Spleen (tissue), 11 donors: ENCODE measurements around the gene CDX1. TPM values are rescaled to one million over a fixed set of nuclear protein-coding genes. Genes with fewer than 3 reads are reported as not detected.

ENCODE experiments used
- DNase-seq: peaks from one replicate; pipeline ENCODE4 v3.0.0-alpha.2; 2020
- H3K27ac ChIP-seq, 8 donors: fragments of 200-600 bp; sonication (generic) in 7 of 8; 1 replicate in 4 of 8; 2 replicates in 4 of 8; pipeline versions ENCODE4 v1.5.0 to v1.8.0; 2016 to 2021; ENCODE audit warnings: inconsistent platforms in 4 of 8, mild to moderate bottlenecking in 4 of 8, moderate library complexity in 1 of 8
- H3K27me3 ChIP-seq, 7 donors: fragments of 200-600 bp; sonication (generic) in 6 of 7; replicated peaks in 1 of 7; 1 replicate in 4 of 7; 2 replicates in 3 of 7; pipeline versions ENCODE4 v1.5.0 to v1.8.0; 2016 to 2021; ENCODE audit warnings: inconsistent platforms in 3 of 7, mild to moderate bottlenecking in 1 of 7
- H3K36me3 ChIP-seq, 6 donors: fragments of 200-600 bp; sonication (generic) in 5 of 6; 1 replicate in 4 of 6; 2 replicates in 2 of 6; pipeline versions ENCODE4 v1.5.0 to v1.8.0; 2016 to 2021; ENCODE audit warnings: inconsistent platforms in 2 of 6
- H3K4me1 ChIP-seq, 6 donors: fragments of 200-600 bp; sonication (generic) in 5 of 6; 1 replicate in 3 of 6; 2 replicates in 3 of 6; pipeline versions ENCODE4 v1.5.0 to v1.8.0; 2016 to 2021; ENCODE audit warnings: inconsistent platforms in 3 of 6
- H3K4me3 ChIP-seq, 8 donors: fragments of 200-600 bp; sonication (generic) in 7 of 8; 1 replicate in 4 of 8; 2 replicates in 4 of 8; pipeline versions ENCODE4 v1.5.0 to v1.8.0; 2016 to 2021; ENCODE audit warnings: inconsistent platforms in 4 of 8, mild to moderate bottlenecking in 4 of 8, moderate library complexity in 2 of 8
- H3K9me3 ChIP-seq, 8 donors: fragments of 200-600 bp; sonication (generic) in 7 of 8; 1 replicate in 4 of 8; 2 replicates in 4 of 8; pipeline versions ENCODE4 v1.5.0 to v1.8.0; 2016 to 2021; ENCODE audit warnings: inconsistent platforms in 4 of 8
- POLR2A ChIP-seq, 3 donors: fragments of 450-650 bp; IDR thresholded peaks; one replicate each; pipeline ENCODE4 v1.5.1; 2017; ENCODE audit warnings: antibody characterized with exemption in 3 of 3, mild to moderate bottlenecking in 1 of 3
- POLR2AphosphoS5 ChIP-seq, 3 donors: sonication (generic); formaldehyde crosslinking; IDR thresholded peaks; one replicate each; pipeline ENCODE4 v1.5.1; 2017; ENCODE audit warnings: antibody characterized with exemption in 3 of 3
- WGBS, 5 donors: extraction: QIAGEN DNeasy Blood & Tissue Kit in 3 of 5; methylation state at CpG; one replicate each; pipeline versions ENCODE4 v1.1.5 to v1.1.7; 2013 to 2018; 5-methylcytosine and 5-hydroxymethylcytosine counted together
- intact Hi-C: fragments of 100-400 bp; cut with DNase I; formaldehyde crosslinking; loops from one replicate; pipeline ENCODE4 v1.15.0; 2023; ENCODE audit warnings: low total_unique reads
- polyA plus RNA-seq, 3 donors: library from polyadenylated mRNA; stranded (reverse); fragments of 200-250 nt; gene quantifications; one replicate each; pipeline ENCODE4 v1.2.1, GENCODE V29; 2013
- total RNA-seq, 7 donors: library from RNA; depleted of rRNA in 3 of 7; stranded (reverse); fragments of >200 nt in 3 of 7; fragmentation: NEBNext Ultra II Directional in 4 of 7; extraction: Animal tissue kit (Norgen Biotek cat#: 25700) in 4 of 7; gene quantifications; one replicate each; pipeline versions ENCODE4 v1.1.0 to v1.2.1, GENCODE V29; 2016 to 2021
- TF ChIP-seq, protein P1 (sequence below), 11 experiments: fragments of 200-600 bp in 7 of 11; fragments of 450-650 bp in 4 of 11; sonication (generic) in 4 of 11; IDR thresholded peaks in 8 of 11; conservative IDR thresholded peaks in 3 of 11; 1 replicate in 7 of 11; 2 replicates in 4 of 11; pipeline versions ENCODE4 v1.4.0 to v1.8.0; 2016 to 2021; ENCODE audit warnings: antibody characterized with exemption in 11 of 11, inconsistent platforms in 4 of 11, mild to moderate bottlenecking in 1 of 11
- donor health status: healthy with polysubstance abuse.
- donor health status: DM: no; HTN: no; CAD: no; lungs with moderate emphysema.
- donor health status: DM: no; HTN: no; CAD: no.
- donor health status: Bipolar disorder and iron deficiency.
- donor health status: healthy.
- donor health status: DM: no; HTN: no; CAD: no.
- donor health status: DM: yes; HTN: yes; CAD: no.

The CDX1 gene
- total and polyA plus RNA-seq, 10 donors = 0.25 to 1.3 (median 0.41) TPM; not detected in 5

DNA sequence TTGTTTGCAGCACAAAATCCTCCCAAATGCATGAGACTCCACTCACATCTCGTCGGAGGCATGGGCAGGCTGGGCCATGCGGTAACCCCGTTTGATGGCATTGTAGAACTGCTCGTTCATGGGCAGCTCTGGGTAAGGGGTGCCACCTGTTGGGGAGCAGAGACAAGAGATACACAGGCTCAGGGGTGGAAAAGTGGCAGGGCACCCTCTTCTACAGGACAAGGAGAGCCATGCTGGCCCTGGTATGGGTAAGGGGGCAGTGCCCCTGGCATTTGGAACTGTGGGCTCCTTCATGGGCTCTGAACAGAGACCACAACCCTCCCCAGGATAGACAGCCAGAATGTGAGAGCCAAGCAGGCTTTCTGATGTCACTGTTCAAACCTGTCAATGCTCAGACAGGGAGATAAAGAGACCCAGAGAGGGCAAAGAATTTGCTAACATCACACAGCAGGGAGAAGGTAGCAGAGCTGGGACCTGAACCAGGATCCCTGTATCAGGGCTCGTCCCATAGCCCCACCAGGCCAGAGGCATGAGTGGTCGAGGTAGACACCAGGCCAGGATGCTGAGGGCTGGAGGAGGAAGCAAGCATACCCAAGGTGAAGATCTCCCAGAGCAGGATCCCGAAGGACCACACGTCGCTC, 47.0 kb upstream of the CDX1 start:
- intact Hi-C loops = no loop called here
- Histone ChIP-seq H3K4me1 (peaks cover 0 to 25% (median 6%) of the 10 kb centered on the region in 6 donors), H3K9me3 (no peaks in the 10 kb centered on the region), H3K4me3 (no peak overlapping the region), H3K36me3 (peaks cover 0 to 94% (median 0%) of the 10 kb centered on the region in 6 donors), H3K27me3 (no peaks in the 10 kb centered on the region), H3K27ac (no peak overlapping the region)
- no peak for TF ChIP-seq POLR2A (IDR thresholded peaks at IDR 0.05)
- TF ChIP-seq, protein P1, sequence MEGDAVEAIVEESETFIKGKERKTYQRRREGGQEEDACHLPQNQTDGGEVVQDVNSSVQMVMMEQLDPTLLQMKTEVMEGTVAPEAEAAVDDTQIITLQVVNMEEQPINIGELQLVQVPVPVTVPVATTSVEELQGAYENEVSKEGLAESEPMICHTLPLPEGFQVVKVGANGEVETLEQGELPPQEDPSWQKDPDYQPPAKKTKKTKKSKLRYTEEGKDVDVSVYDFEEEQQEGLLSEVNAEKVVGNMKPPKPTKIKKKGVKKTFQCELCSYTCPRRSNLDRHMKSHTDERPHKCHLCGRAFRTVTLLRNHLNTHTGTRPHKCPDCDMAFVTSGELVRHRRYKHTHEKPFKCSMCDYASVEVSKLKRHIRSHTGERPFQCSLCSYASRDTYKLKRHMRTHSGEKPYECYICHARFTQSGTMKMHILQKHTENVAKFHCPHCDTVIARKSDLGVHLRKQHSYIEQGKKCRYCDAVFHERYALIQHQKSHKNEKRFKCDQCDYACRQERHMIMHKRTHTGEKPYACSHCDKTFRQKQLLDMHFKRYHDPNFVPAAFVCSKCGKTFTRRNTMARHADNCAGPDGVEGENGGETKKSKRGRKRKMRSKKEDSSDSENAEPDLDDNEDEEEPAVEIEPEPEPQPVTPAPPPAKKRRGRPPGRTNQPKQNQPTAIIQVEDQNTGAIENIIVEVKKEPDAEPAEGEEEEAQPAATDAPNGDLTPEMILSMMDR (IDR thresholded peaks at IDR 0.05 in 8 of 11, conservative IDR thresholded peaks at IDR 0.05 in 3 of 11) = no peak
- no peak for TF ChIP-seq POLR2AphosphoS5 (IDR thresholded peaks at IDR 0.05)
- WGBS, 5 donors = 67 to 78% (median 68%) methylated on average over 10 of the region's 10 CpGs
- peak; percentile 63 for DNase-seq

DNA sequence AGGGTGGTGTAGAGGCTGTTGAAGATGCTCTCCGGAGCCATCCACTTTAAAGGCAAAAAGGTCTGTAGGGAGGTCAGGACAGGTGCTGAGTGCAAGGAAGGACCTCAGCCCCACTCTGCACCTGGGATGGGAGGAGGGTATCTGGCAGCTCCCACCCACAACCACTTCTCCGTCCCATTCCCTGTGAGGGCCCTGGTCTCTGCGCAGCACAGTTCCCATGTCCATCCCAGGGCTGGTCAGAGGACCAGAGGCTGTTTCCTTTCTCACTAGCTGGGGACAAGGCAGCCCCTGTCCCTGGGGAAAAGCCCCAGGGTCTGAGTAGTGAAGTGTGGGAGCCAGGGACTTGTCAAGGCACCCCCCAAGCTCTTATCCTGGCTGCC, 46.5 kb upstream of the CDX1 start:
- Histone ChIP-seq H3K27ac (no peak overlapping the region), H3K4me3 (no peak overlapping the region), H3K27me3 (no peaks in the 10 kb centered on the region), H3K4me1 (peaks cover 0 to 26% (median 6%) of the 10 kb centered on the region in 6 donors), H3K9me3 (no peaks in the 10 kb centered on the region), H3K36me3 (peaks cover 0 to 92% (median 0%) of the 10 kb centered on the region in 6 donors)
- intact Hi-C loops = no loop called here
- TF ChIP-seq POLR2A (IDR thresholded peaks at IDR 0.05) = no peak
- TF ChIP-seq POLR2AphosphoS5 (IDR thresholded peaks at IDR 0.05) = no peak
- TF ChIP-seq, protein P1 (IDR thresholded peaks at IDR 0.05 in 8 of 11, conservative IDR thresholded peaks at IDR 0.05 in 3 of 11) = no peak
- DNase-seq = no peak
- 76 to 98% (median 94%) methylated on average over 3 of the region's 3 CpGs for WGBS, 5 donors

DNA sequence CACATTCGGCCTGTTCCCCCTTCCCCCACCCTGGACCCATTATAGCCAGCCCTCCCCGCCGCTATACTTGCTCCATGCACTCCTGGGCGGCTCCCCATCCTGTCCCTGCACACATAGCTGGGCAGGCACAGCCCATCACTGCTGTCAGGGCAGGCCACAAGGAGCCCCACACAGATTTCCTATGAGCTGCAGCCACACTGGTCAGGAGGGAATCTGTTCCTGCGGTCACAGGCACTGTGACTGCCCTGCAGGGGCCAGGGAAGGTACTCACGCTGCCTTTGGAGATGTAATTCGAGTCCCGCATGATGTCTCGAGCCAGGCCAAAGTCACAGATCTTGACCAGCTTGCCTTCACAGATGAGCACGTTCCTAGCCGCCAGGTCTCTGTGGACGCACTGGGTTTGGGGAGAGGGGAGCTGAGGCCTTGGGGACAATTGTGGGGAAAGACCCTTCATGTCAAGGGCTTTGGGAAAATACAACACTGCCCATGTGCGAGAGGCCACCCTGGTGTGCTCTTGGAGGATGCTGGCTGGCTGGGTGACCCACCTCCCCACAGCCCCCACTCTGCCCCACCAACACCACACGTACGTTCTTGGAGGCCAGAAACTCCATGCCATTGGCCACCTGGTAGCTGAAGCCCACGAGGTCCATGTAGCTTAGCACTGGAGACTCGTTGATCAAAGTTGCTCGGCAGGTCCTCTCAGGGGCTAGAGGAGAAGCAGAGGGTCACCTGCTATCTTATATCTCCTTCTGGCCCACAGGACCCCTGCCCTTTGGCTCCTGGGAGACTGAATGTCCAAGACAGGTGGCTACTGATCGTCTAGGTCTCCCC, 45.7 kb upstream of the CDX1 start:
- Histone ChIP-seq H3K4me1 (peaks cover 0 to 26% (median 6%) of the 10 kb centered on the region in 6 donors), H3K36me3 (peaks cover 0 to 93% (median 0%) of the 10 kb centered on the region in 6 donors), H3K27ac (peak overlapping the region in 1 of 8 donors; percentile 14), H3K27me3 (no peaks in the 10 kb centered on the region), H3K9me3 (no peaks in the 10 kb centered on the region), H3K4me3 (no peak overlapping the region)
- TF ChIP-seq, protein P1 (IDR thresholded peaks at IDR 0.05 in 8 of 11, conservative IDR thresholded peaks at IDR 0.05 in 3 of 11) = no peak
- TF ChIP-seq POLR2AphosphoS5 (IDR thresholded peaks at IDR 0.05) = peak in 2 of 3 donors; percentile 6 to 10
- no peak for DNase-seq
- intact Hi-C loops = no loop called here
- WGBS, 5 donors = 80 to 89% (median 86%) methylated on average over 18 to 19 of the region's 19 CpGs
